ENCODE measurements around the gene TRIM2. TPM values are rescaled to one million over a fixed set of nuclear protein-coding genes. Genes with fewer than 3 reads are reported as not detected.

TRIM2 gene
- total and polyA plus RNA-seq, 2 experiments from 2014 or later, result 32.0 to 82.1 TPM

DNA sequence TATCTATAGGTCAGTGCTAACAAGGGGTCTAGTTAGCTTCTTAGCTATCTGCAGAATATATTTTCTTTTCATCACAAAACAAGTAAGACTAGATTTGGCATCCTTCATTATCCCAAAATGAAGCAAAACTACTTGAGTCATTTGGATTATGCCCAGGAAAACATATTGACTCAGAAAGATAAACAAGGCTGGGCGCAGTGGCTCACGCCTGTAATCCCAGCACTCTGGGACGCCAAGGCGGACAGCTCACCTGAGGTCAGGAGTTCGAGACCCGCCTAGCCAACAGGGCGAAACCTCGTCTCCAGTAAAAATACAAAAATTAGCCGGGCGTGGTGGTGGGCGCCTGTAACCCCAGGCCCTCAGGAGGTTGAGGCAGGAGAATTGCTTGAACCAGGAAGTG is 122.3 kb downstream of the TRIM2 start:
- Histone ChIP-seq H3K27ac (no peak overlapping the region), H3K79me2 (no peaks in the 10 kb centered on the region), H3K9me3 (ENCODE audit: low read depth) (no peaks in the 10 kb centered on the region), H3K4me3 (no peak overlapping the region), H3K4me2 (no peak overlapping the region), H2AFZ (no peak overlapping the region), H3K9me2 (replicated peaks; ENCODE audit: insufficient read depth) (no peaks in the 10 kb centered on the region), H3K27me3 (no peaks in the 10 kb centered on the region), H3K36me3 (replicated peaks; ENCODE audit: insufficient read depth, low read depth) (no peaks in the 10 kb centered on the region), H3K4me1 (ENCODE audit: insufficient read depth) (no peaks in the 10 kb centered on the region), H4K20me1 (ENCODE audit: insufficient read depth, poor library complexity, severe bottlenecking) (no peaks in the 10 kb centered on the region)
- no peak for DNase-seq (ENCODE audit: low spot score)
- TF ChIP-seq, protein P1, sequence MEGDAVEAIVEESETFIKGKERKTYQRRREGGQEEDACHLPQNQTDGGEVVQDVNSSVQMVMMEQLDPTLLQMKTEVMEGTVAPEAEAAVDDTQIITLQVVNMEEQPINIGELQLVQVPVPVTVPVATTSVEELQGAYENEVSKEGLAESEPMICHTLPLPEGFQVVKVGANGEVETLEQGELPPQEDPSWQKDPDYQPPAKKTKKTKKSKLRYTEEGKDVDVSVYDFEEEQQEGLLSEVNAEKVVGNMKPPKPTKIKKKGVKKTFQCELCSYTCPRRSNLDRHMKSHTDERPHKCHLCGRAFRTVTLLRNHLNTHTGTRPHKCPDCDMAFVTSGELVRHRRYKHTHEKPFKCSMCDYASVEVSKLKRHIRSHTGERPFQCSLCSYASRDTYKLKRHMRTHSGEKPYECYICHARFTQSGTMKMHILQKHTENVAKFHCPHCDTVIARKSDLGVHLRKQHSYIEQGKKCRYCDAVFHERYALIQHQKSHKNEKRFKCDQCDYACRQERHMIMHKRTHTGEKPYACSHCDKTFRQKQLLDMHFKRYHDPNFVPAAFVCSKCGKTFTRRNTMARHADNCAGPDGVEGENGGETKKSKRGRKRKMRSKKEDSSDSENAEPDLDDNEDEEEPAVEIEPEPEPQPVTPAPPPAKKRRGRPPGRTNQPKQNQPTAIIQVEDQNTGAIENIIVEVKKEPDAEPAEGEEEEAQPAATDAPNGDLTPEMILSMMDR (IDR thresholded peaks at IDR 0.05; ENCODE audit: poor library complexity), result no peak
- no peak for TF ChIP-seq EZH2 (IDR thresholded peaks at IDR 0.05; ENCODE audit: borderline replicate concordance)
- no peak for TF ChIP-seq EZH2phosphoT487 (IDR thresholded peaks at IDR 0.05; ENCODE audit: low read depth, severe bottlenecking, unreplicated experiment)
- 98% methylated on average over 11 of the region's 11 CpGs for WGBS (ENCODE audit: low lambda C conversion rate, missing lambda C conversion rate)

DNA sequence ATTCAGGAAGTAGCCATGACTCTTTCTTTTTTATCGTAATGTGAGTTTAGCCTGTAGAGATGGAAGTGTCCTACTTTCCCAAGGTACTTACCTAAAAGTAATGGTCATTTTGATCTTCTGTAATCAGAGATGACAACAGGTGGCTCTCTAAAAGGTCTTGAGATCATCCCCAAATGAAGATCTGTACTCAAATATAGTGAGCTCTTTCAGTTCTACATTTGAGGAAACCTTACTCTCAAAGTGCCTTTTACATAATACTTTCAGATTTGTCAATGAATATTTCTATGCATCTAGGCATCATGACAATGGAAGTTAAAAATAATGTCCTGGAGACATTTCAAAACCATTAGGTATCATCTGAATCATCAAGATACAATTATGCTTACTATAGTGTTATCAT is 123.0 kb downstream of the TRIM2 start:
- H3K36me3 ChIP-seq (replicated peaks; ENCODE audit: insufficient read depth, low read depth), result no peaks in the 10 kb centered on the region
- H4K20me1 ChIP-seq (ENCODE audit: insufficient read depth, poor library complexity, severe bottlenecking), result no peaks in the 10 kb centered on the region
- H2AFZ ChIP-seq, result no peak overlapping the region
- no peak overlapping the region for H3K4me2 ChIP-seq
- 100% methylated on average over 1 of the region's 1 CpG for WGBS (ENCODE audit: low lambda C conversion rate, missing lambda C conversion rate)
- TF ChIP-seq EZH2phosphoT487 (IDR thresholded peaks at IDR 0.05; ENCODE audit: low read depth, severe bottlenecking, unreplicated experiment) (no peak), EZH2 (IDR thresholded peaks at IDR 0.05; ENCODE audit: borderline replicate concordance) (no peak)
- TF ChIP-seq, protein P1 (IDR thresholded peaks at IDR 0.05; ENCODE audit: poor library complexity), result no peak
- H3K27me3 ChIP-seq, result no peaks in the 10 kb centered on the region
- DNase-seq (ENCODE audit: low spot score), result no peak
- H3K4me3 ChIP-seq, result no peak overlapping the region
- no peak overlapping the region for H3K27ac ChIP-seq
- no peaks in the 10 kb centered on the region for H3K9me2 ChIP-seq (replicated peaks; ENCODE audit: insufficient read depth)
- H3K9me3 ChIP-seq (ENCODE audit: low read depth), result no peaks in the 10 kb centered on the region
- no peaks in the 10 kb centered on the region for H3K4me1 ChIP-seq (ENCODE audit: insufficient read depth)
- no peaks in the 10 kb centered on the region for H3K79me2 ChIP-seq

DNA sequence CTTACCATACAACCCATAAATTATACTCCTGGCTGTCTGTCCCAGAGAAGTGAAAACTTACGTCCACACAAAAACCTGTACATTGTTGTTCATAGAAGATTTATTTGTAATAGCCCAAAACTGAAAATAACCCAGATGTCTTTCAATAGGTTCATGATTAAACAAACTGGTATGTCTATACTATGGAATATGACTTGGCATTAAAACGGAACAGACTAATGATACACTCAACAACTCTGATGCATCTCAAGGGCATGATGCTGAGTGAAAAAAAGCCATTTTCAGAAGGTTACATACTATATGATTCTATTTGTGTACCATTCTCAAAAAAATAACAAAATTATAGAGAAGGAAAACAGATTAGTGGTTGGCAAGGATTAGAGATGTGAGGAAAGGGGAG is 128.7 kb downstream of the TRIM2 start:
- 100% methylated on average over 2 of the region's 2 CpGs for WGBS (ENCODE audit: low lambda C conversion rate, missing lambda C conversion rate)
- no peak overlapping the region for H2AFZ ChIP-seq
- TF ChIP-seq, protein P1 (IDR thresholded peaks at IDR 0.05; ENCODE audit: poor library complexity), result no peak
- TF ChIP-seq EZH2phosphoT487 (IDR thresholded peaks at IDR 0.05; ENCODE audit: low read depth, severe bottlenecking, unreplicated experiment), result no peak
- TF ChIP-seq EZH2 (IDR thresholded peaks at IDR 0.05; ENCODE audit: borderline replicate concordance), result no peak
- H3K9me3 ChIP-seq (ENCODE audit: low read depth), result no peaks in the 10 kb centered on the region
- H4K20me1 ChIP-seq (ENCODE audit: insufficient read depth, poor library complexity, severe bottlenecking), result no peaks in the 10 kb centered on the region
- no peaks in the 10 kb centered on the region for H3K79me2 ChIP-seq
- no peak overlapping the region for H3K4me3 ChIP-seq
- H3K4me1 ChIP-seq (ENCODE audit: insufficient read depth), result no peaks in the 10 kb centered on the region
- no peaks in the 10 kb centered on the region for H3K36me3 ChIP-seq (replicated peaks; ENCODE audit: insufficient read depth, low read depth)
- H3K9me2 ChIP-seq (replicated peaks; ENCODE audit: insufficient read depth), result no peaks in the 10 kb centered on the region
- DNase-seq (ENCODE audit: low spot score), result no peak
- no peak overlapping the region for H3K4me2 ChIP-seq
- H3K27ac ChIP-seq, result no peak overlapping the region
- no peaks in the 10 kb centered on the region for H3K27me3 ChIP-seq

DNA sequence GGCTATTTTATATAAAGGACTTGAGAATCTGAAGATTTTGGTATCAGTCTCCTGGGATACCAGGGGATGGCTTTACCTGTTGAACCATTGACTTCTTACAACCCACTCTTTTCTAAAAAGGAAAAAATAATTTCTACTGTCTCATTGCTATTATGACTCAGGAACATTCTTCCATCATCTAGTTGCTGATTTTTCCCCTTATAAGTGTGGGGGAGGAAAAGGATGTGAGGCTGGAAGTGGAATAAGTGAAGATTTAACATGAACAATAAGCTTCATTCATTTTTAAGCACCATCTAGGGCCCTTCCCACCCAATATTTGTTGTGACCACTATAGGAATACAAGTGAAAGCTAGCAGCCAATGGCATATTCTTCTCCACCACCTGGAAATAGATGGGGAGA is 129.6 kb downstream of the TRIM2 start:
- no peaks in the 10 kb centered on the region for H3K9me2 ChIP-seq (replicated peaks; ENCODE audit: insufficient read depth)
- no peaks in the 10 kb centered on the region for H3K27me3 ChIP-seq
- H4K20me1 ChIP-seq (ENCODE audit: insufficient read depth, poor library complexity, severe bottlenecking), result no peaks in the 10 kb centered on the region
- no peak overlapping the region for H3K4me3 ChIP-seq
- no peak for DNase-seq (ENCODE audit: low spot score)
- H3K36me3 ChIP-seq (replicated peaks; ENCODE audit: insufficient read depth, low read depth), result no peaks in the 10 kb centered on the region
- no peak overlapping the region for H3K4me2 ChIP-seq
- TF ChIP-seq, protein P1 (IDR thresholded peaks at IDR 0.05; ENCODE audit: poor library complexity), result no peak
- TF ChIP-seq EZH2 (IDR thresholded peaks at IDR 0.05; ENCODE audit: borderline replicate concordance) (no peak), EZH2phosphoT487 (IDR thresholded peaks at IDR 0.05; ENCODE audit: low read depth, severe bottlenecking, unreplicated experiment) (no peak)
- H2AFZ ChIP-seq, result no peak overlapping the region
- H3K79me2 ChIP-seq, result no peaks in the 10 kb centered on the region
- no peaks in the 10 kb centered on the region for H3K9me3 ChIP-seq (ENCODE audit: low read depth)
- H3K4me1 ChIP-seq (ENCODE audit: insufficient read depth), result no peaks in the 10 kb centered on the region
- H3K27ac ChIP-seq, result no peak overlapping the region
